OCI-LY3 (cell line): ENCODE data around the gene TPK1.

Source experiments
- CTCF ChIP-seq: fragments of 200-600, 300-600 bp; sonication (generic); IDR thresholded peaks from 2 replicates; pipeline ENCODE4 v1.5.1; 2014; ENCODE audit warnings: antibody characterized with exemption, low read length, low read depth
- EZH2phosphoT487 ChIP-seq: fragments of 200-600 bp; shearing (Covaris generic); IDR thresholded peaks from 2 replicates; pipeline ENCODE4 v1.6.1; 2018; ENCODE audit warnings: antibody characterized with exemption, mixed run types, low read depth

GRCh38 chr7:144407266-144407931 lies 428.5 kb downstream of the TPK1 start:
- TF ChIP-seq CTCF (no peak), EZH2phosphoT487 (no peak)
